Mesodermal cell (in vitro differentiated cells): ENCODE data around the gene PDZD2.
A peak's percentile ranks its signal among the peaks of the same experiment; 100 is the strongest.

ENCODE experiments used
- H3K27ac ChIP-seq: 2 replicates; pipeline ENCODE4 v1.7.0; 2013; ENCODE audit warnings: mild to moderate bottlenecking, low read depth, low read length, moderate library complexity; ENCODE audit not compliant: severe bottlenecking
- H3K36me3 ChIP-seq: 2 replicates; pipeline ENCODE4 v1.7.1; 2013; ENCODE audit warnings: mild to moderate bottlenecking, low read length, moderate library complexity; ENCODE audit not compliant: control insufficient read depth, insufficient read depth
- H3K4me1 ChIP-seq: one replicate; pipeline ENCODE4 v1.7.1; 2013; ENCODE audit warnings: mild to moderate bottlenecking, low read length; ENCODE audit not compliant: insufficient read depth, control insufficient read depth, poor library complexity, severe bottlenecking
- H3K4me3 ChIP-seq: 2 replicates; pipeline ENCODE4 v1.7.0; 2013; ENCODE audit warnings: low read length, control low read depth, mild to moderate bottlenecking; ENCODE audit not compliant: insufficient read depth, poor library complexity, severe bottlenecking; ENCODE audit errors: extremely low read depth
- H3K9me3 ChIP-seq: 2 replicates; pipeline ENCODE4 v1.7.1; 2013; ENCODE audit warnings: mild to moderate bottlenecking, low read length, moderate library complexity; ENCODE audit not compliant: control insufficient read depth
- WGBS, 2 experiments: methylation state at CpG; one replicate each; pipeline ENCODE4 v1.1.5; 2013; ENCODE audit warnings: missing lambda C conversion rate in 2 of 2; ENCODE audit not compliant: insufficient coverage in 2 of 2; 5-methylcytosine and 5-hydroxymethylcytosine counted together

Gene PDZD2

DNA sequence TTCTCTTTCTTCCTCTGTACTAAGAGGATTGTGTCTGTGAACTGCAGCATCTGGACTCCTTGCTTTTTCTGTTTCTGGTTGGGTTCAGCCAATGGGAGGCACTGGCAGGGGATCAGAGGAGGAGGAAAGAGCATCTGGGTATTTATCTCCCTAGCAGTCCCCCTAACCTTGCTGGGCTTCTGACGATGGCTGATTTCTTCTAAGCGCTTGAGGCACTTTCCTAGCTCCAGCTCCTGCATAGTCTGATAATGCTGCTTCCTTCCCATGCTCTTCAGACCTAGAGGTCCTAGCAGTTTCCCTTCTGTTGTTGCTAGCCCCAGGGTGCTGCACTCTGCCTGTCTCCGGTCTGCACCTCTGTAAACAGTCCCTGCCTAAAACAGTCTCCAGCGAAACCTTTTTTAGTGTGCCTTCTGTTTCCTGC is 225.1 kb downstream of the PDZD2 start:
- no peaks in the 10 kb centered on the region for H3K4me1 ChIP-seq
- H3K36me3 ChIP-seq: peaks cover 5% of the 10 kb centered on the region
- no peak overlapping the region for H3K27ac ChIP-seq
- H3K9me3 ChIP-seq: peaks cover 14% of the 10 kb centered on the region
- no peak overlapping the region for H3K4me3 ChIP-seq
- 55 to 57% methylated on average over 4 of the region's 4 CpGs for WGBS, 2 experiments

DNA sequence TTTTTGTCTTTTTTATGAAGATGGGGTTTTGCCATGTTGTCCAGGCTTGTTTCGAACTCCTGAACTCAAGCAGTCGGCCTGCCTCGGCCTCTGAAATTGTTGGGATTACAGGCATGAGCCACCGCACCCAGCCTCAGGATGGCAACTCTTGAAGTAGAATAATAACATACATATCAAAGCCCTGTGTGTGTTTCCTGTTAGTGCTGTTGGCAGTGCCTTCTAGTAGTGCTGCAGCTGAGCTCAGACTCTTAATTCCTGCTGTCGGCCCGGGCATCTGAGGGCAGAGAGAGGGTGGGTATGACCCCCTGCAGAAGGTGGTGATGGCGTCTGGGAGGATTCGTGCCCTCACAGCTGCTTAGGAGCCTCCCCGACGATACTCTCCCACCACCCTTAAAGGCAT is 227.2 kb downstream of the PDZD2 start:
- Histone ChIP-seq H3K4me3 (no peak overlapping the region), H3K36me3 (no peaks in the 10 kb centered on the region), H3K9me3 (no peaks in the 10 kb centered on the region), H3K4me1 (no peaks in the 10 kb centered on the region), H3K27ac (no peak overlapping the region)
- WGBS, 2 experiments: 92 to 100% methylated on average over 2 to 5 of the region's 10 CpGs

DNA sequence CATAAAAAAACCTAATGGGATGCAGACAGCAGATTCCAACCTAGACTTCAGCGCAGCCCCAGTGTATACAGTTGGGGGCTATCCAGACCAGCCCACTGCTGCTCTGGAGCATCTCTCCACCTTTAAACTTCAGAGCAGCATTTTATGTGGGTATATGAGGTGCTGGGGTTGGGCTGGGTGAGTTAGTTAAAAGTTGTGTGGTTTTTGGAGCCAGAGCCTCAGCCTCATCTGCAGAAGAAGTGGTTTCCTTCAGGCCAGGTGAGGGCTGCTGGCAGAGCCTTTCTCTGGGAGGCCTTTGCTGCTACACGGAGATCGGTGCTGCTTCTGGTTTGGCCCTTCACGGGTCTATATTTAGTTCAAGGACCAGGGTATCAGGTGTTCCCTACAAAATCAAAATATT is 228.3 kb downstream of the PDZD2 start:
- Histone ChIP-seq H3K36me3 (no peaks in the 10 kb centered on the region), H3K9me3 (no peaks in the 10 kb centered on the region), H3K4me3 (no peak overlapping the region), H3K4me1 (no peaks in the 10 kb centered on the region), H3K27ac (no peak overlapping the region)
- 84 to 89% methylated on average over 3 to 4 of the region's 4 CpGs for WGBS, 2 experiments

DNA sequence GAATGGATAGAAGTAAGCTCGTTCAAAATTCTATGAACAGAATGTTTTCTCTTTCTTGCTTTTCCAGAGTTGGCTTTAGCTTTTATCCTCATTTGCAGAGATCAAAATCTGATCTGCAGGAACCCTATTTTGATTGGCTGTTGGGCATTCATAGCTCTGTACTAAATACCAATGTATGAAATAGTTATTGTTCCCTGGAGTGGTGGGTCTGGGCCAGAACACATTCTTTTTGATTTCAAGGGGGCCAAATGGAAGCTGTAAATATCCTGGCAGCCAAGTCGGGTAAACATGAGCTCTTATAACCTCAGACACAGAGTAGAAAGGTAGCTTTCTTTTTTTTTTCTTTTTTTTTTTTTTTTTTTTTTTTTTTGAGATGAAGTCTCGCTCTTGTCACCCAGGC is 241.5 kb downstream of the PDZD2 start:
- Histone ChIP-seq H3K27ac (no peak overlapping the region), H3K36me3 (no peaks in the 10 kb centered on the region), H3K4me3 (no peak overlapping the region), H3K9me3 (no peaks in the 10 kb centered on the region), H3K4me1 (no peaks in the 10 kb centered on the region)
- WGBS, 2 experiments: 86% methylated on average over 1 of the region's 3 CpGs; no CpG with 5 or more reads in 1 of the 2 experiments

DNA sequence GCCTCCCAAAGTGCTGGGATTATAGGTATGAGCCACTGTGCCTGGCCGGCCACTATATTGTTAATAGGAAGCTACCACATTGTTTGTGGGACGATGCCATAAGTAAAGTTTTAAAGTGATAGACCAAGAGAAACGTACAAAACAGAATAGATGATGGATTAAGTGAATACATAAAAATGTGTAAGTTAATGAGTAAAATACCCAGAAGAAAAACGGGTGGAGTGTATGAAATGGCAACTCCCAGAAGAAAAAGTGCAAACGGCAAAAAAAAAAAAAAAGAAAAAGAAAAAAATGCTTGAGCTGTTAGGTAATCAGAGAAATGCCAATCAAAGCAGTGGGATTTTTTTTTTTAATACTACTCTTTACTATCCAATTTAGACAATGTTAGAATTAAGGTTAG is 246.0 kb downstream of the PDZD2 start:
- 76 to 86% methylated on average over 3 to 5 of the region's 5 CpGs for WGBS, 2 experiments
- Histone ChIP-seq H3K27ac (no peak overlapping the region), H3K4me1 (peaks cover 8% of the 10 kb centered on the region), H3K36me3 (no peaks in the 10 kb centered on the region), H3K9me3 (no peaks in the 10 kb centered on the region), H3K4me3 (no peak overlapping the region)

DNA sequence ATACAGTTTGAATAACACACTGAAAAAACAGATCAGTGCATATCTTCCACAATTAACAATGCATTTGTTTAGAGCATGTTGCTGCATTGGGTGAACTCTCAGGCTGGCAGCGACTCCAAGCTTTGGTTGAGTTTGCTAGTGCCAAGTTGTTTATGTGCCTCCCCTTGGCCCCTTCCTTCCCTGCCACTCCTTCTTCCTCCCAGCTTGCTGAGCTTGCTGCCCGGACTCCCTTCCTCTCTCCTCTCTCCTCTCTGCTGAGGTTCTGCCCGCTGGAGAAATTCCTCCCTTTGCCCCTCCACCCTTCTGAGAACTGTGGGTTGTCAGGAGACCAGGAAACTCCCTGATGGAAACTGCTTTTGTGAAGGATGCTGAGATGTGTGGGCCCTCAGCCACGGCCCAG is 247.3 kb downstream of the PDZD2 start:
- no peak overlapping the region for H3K4me3 ChIP-seq
- 79 to 90% methylated on average over 2 to 3 of the region's 4 CpGs for WGBS, 2 experiments
- no peak overlapping the region for H3K27ac ChIP-seq
- H3K36me3 ChIP-seq: no peaks in the 10 kb centered on the region
- H3K9me3 ChIP-seq: no peaks in the 10 kb centered on the region
- peaks cover 8% of the 10 kb centered on the region for H3K4me1 ChIP-seq

DNA sequence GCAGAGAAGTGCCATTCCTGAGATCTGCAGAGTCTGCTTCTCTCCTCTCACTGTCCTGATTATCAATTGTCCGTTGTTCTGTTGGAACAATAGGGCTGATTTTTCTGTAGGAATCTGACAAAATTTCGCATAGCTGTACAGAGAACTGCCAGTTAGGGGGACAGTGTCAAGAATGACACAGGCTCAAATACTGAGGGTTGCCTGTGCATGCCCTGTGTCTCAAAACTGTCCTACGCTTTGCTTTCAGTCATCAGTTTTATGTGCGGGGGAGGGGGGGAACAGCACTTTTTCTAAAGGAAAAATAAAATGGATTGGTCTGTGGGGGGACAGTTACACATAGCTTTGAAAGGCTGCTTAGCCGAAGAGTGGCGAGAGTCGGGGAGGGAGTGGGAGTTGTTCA is 248.6 kb downstream of the PDZD2 start:
- no peak overlapping the region for H3K27ac ChIP-seq
- H3K36me3 ChIP-seq: no peaks in the 10 kb centered on the region
- no peak overlapping the region for H3K4me3 ChIP-seq
- peaks cover 8% of the 10 kb centered on the region for H3K4me1 ChIP-seq
- WGBS, 2 experiments: 94 to 98% methylated on average over 6 to 7 of the region's 7 CpGs
- H3K9me3 ChIP-seq: no peaks in the 10 kb centered on the region

DNA sequence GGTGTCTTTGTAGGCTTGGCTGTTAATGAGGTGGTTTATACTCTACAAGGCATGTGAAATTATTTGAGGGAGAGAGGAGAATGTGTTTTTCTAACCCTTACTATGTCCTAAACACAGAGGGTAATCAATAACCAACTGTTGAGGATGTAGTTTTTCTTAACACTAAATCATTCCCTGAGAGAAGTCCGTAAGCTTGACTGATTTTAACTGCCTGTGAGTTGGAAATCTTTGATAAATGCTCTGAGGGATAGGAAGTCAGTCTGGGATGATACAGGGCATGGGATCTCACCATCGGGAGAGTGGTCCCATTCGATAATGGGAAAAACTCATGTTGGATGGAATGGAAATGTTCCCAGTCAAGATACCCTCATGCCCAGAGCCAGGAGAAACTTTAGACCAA is 249.6 kb downstream of the PDZD2 start:
- H3K4me1 ChIP-seq: peaks cover 8% of the 10 kb centered on the region
- no peaks in the 10 kb centered on the region for H3K9me3 ChIP-seq
- H3K36me3 ChIP-seq: no peaks in the 10 kb centered on the region
- 92% methylated on average over 2 of the region's 3 CpGs; no CpG with 5 or more reads in 1 of the 2 experiments for WGBS, 2 experiments
- no peak overlapping the region for H3K27ac ChIP-seq
- H3K4me3 ChIP-seq: no peak overlapping the region

DNA sequence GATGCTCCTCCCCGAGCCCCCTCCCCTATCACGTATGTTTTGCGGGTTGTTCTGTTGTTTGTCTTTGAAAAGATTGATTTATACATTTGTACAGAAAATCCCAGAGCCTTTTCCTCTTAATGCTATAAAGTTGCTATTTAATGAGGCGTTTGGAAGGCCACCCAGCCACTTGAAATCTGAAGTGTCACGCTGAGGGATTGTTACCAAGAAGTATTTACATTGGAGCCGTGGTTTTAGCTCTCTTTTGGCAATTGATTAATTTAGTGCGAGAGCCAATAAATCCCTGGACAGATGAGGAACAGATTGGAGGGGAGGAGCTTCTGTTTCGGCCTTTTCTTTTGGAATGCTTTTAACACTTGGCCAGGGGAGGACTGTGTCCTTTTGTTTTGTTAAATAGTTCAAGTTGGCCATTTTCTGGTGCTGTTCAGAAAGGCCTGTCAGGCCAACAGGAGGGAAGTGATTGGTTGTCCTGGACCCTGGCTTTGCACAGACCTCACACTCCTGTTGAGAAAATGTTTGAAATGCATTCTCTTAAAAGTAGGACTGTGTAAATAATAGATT is 250.2 kb downstream of the PDZD2 start:
- WGBS, 2 experiments: 32 to 36% methylated on average over 4 to 5 of the region's 8 CpGs
- no peaks in the 10 kb centered on the region for H3K36me3 ChIP-seq
- peaks cover 8% of the 10 kb centered on the region for H3K4me1 ChIP-seq
- no peaks in the 10 kb centered on the region for H3K9me3 ChIP-seq
- H3K27ac ChIP-seq: peak overlapping the region; percentile 16
- no peak overlapping the region for H3K4me3 ChIP-seq

DNA sequence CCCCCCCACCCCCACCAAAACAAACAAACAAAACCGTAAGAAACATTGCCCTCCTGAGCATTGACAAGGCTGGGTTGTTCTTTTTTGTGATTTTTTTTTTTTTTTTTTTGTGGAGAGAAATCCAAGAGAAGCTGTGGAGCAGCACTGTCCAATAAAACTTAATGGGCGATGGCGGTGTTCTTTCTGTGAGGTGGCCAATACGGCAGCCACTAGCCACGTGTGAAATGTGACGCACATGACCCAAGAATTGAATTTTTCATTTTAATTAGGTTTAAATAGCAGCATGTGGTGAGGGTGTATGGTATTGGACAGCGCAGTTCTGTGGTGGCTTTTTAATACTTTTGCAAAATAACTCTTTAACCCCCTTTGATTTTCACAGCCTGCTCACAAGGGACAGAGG is 251.1 kb downstream of the PDZD2 start:
- Histone ChIP-seq H3K4me3 (no peak overlapping the region), H3K36me3 (no peaks in the 10 kb centered on the region), H3K27ac (no peak overlapping the region), H3K9me3 (no peaks in the 10 kb centered on the region), H3K4me1 (peaks cover 8% of the 10 kb centered on the region)
- 93 to 96% methylated on average over 3 to 5 of the region's 7 CpGs for WGBS, 2 experiments

DNA sequence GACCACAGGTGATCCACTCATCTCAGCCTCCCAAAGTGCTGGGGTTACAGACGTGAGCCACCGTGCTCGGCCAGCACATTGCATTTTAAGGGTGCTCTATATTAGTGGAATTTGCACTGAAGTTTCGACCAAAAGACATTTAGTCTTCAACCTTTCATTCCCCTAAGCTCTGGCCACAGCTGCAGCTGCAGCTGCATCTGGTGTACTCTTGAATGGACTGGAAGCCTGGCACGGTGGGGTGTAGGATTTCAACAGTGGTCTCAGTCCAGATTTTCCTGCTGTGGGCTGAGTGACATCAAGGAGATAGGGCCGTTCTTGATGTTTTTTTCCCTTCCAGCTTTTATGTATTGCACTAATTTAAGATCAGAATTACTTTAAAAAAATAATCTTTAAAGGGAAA is 255.2 kb downstream of the PDZD2 start:
- H3K4me3 ChIP-seq: no peak overlapping the region
- H3K4me1 ChIP-seq: no peaks in the 10 kb centered on the region
- H3K9me3 ChIP-seq: no peaks in the 10 kb centered on the region
- H3K27ac ChIP-seq: no peak overlapping the region
- WGBS, 2 experiments: 82% methylated on average over 5 of the region's 6 CpGs; no CpG with 5 or more reads in 1 of the 2 experiments
- no peaks in the 10 kb centered on the region for H3K36me3 ChIP-seq
